MCF 10A (cell line): ENCODE measurements around the gene PPP2R3A. TPM values are rescaled to one million over a fixed set of nuclear protein-coding genes. Genes with fewer than 3 reads are reported as not detected.

ENCODE experiments used
- BruUV-seq: library from RNA; stranded (reverse); fragments of 400-500 nt; replicated peaks from 2 replicates; lab custom pipeline; 2021; lab: Mats Ljungman, UMichigan
- CTCF ChIA-PET: fragments of 300-600 bp; sonication (Branson Sonifier 250); formaldehyde crosslinking; extraction: SDS; loops from one replicate; lab custom pipeline; 2021; ENCODE audit warnings: antibody characterized with exemption, inconsistent platforms; lab: Yijun Ruan, JAX
- POLR2A ChIA-PET: fragments of 300-600, 350-650 bp; sonication (Branson Sonifier 250); formaldehyde crosslinking; extraction: SDS; loops from one replicate; lab custom pipeline; 2020; ENCODE audit warnings: antibody characterized with exemption, inconsistent platforms; lab: Yijun Ruan, JAX
- DNase-seq: peaks from one replicate; pipeline ENCODE4 v3.0.0-alpha.2; 2018; ENCODE audit not compliant: unreplicated experiment
- H3K27ac Mint-ChIP-seq: one replicate; pipeline ENCODE4 v1.8.0; 2022; ENCODE audit warnings: mild to moderate bottlenecking, low read depth, mixed read lengths; ENCODE audit not compliant: unreplicated experiment
- H3K27me3 Mint-ChIP-seq: one replicate; pipeline ENCODE4 v1.8.0; 2022; ENCODE audit warnings: mixed read lengths; ENCODE audit not compliant: insufficient read depth, unreplicated experiment
- H3K36me3 Mint-ChIP-seq: one replicate; pipeline ENCODE4 v1.8.0; 2022; ENCODE audit warnings: mild to moderate bottlenecking, moderate library complexity, mixed read lengths; ENCODE audit not compliant: insufficient read depth, unreplicated experiment
- H3K4me1 Mint-ChIP-seq: one replicate; pipeline ENCODE4 v1.8.0; 2022; ENCODE audit warnings: mixed read lengths; ENCODE audit not compliant: insufficient read depth, unreplicated experiment
- H3K4me3 Mint-ChIP-seq: one replicate; pipeline ENCODE4 v1.8.0; 2022; ENCODE audit warnings: mild to moderate bottlenecking, moderate library complexity, mixed read lengths; ENCODE audit not compliant: unreplicated experiment
- H3K9me3 Mint-ChIP-seq: one replicate; pipeline ENCODE4 v1.8.0; 2022; ENCODE audit warnings: mixed read lengths; ENCODE audit not compliant: unreplicated experiment
- intact Hi-C: fragments of 100-400 bp; cut with micrococcal nuclease; formaldehyde crosslinking; loops from 2 replicates; pipeline ENCODE4 v1.14.1; 2022
- total RNA-seq: library from RNA; stranded (reverse); gene quantifications from 2 replicates; pipeline ENCODE4 v1.2.3, GENCODE V29; 2022
- TF ChIP-seq, protein P1 (sequence below): fragments of 200-600 bp; IDR thresholded peaks from one replicate; pipeline ENCODE4 v1.8.0; 2022; ENCODE audit warnings: antibody characterized with exemption, mild to moderate bottlenecking; ENCODE audit not compliant: unreplicated experiment

The PPP2R3A gene
- total RNA-seq, 1 experiment from 2014 or later: 7.5 TPM

DNA sequence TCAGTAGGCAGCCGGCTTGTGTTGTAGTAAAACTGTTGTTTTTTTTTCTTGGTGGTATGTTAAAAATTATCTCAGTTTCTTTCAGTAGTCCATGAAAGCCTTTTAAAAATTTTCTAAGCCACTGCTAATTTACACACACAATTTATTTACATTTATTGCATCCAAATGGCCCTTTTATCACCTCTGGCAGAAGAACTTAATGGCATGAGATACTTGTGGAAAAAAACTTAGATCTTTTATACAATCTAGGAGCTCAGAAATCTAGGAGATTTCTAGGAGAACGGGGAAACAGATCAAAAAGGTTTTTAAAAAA is 1.4 kb downstream of the PPP2R3A start:
- BruUV-seq: no TSS peak
- CTCF ChIA-PET: interaction anchor here (0.7 to 1.8 kb wide), 10 partner anchors 10 to 1631 kb away, joined by 3 to 7 read pairs (median 4); no protein-coding TSS in a partner anchor

DNA sequence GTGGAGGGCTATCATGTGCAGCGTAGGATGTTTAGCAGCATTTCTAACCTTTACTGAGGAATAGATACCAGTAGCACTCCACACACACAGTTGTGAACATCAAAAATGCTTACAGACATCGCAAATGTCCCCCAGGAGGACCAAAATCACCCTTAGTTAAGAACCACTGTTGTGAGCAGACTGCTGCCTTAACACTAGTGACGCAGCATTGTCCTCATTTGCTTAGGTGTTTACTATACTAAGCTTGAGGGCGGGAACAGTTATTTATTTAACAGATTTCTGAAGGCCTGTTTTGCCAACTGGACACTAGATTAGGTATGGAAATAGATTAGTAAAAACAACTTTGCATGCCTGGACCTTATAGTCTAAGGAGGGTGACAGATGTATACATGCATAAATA is 2.3 kb downstream of the PPP2R3A start:
- TF ChIP-seq, protein P1, sequence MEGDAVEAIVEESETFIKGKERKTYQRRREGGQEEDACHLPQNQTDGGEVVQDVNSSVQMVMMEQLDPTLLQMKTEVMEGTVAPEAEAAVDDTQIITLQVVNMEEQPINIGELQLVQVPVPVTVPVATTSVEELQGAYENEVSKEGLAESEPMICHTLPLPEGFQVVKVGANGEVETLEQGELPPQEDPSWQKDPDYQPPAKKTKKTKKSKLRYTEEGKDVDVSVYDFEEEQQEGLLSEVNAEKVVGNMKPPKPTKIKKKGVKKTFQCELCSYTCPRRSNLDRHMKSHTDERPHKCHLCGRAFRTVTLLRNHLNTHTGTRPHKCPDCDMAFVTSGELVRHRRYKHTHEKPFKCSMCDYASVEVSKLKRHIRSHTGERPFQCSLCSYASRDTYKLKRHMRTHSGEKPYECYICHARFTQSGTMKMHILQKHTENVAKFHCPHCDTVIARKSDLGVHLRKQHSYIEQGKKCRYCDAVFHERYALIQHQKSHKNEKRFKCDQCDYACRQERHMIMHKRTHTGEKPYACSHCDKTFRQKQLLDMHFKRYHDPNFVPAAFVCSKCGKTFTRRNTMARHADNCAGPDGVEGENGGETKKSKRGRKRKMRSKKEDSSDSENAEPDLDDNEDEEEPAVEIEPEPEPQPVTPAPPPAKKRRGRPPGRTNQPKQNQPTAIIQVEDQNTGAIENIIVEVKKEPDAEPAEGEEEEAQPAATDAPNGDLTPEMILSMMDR: no peak

More for the DNA sequence above, 1.4 kb downstream of the PPP2R3A start:
- Mint-ChIP-seq H3K9me3 (peaks cover 6% of the 10 kb centered on the region), H3K4me3 (peak overlapping the region; percentile 77), H3K36me3 (no peaks in the 10 kb centered on the region), H3K4me1 (peaks cover 30% of the 10 kb centered on the region), H3K27ac (peak overlapping the region; percentile 87), H3K27me3 (no peaks in the 10 kb centered on the region)
- no peak for DNase-seq
- TF ChIP-seq, protein P1: no peak
- POLR2A ChIA-PET: interaction anchor here (0.5 to 4.5 kb wide), 7 partner anchors 9 to 90 kb away, joined by 3 to 32 read pairs (median 5); no protein-coding TSS in a partner anchor
- intact Hi-C loops: loop anchor here (1.0 kb wide), 2 partner anchors 16 to 75 kb away; no protein-coding TSS in a partner anchor

DNA sequence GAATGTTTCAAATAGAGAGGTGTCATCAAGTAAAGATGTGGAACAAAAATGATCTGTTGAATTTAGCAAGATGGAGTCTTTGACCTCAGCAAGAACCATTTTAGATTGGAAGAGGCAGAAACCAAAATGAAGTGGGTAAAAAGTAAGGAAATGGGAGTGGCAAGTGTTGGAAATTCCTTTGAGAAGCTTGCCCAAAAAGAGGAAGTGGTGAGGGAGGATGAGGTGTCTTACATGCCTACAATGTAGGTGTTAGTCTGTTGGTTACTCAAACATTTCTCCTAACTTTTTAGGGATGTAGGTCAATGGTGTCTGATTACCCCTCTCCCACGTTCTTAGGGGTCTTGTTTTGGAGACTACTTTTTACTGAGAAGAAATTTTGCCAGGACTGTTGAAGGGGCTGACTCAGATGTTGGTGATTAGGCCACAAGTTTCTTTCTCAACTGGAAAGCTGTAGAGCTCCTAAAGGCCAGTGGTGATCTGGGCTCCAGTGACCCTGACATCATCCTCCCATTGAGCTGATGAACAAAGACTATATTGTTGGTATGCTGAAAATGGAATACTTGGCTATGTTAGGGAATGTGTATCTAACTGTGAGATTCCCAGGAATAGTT is 5.1 kb downstream of the PPP2R3A start:
- DNase-seq: peak; percentile 14
- no peaks in the 10 kb centered on the region for H3K36me3 Mint-ChIP-seq
- CTCF ChIA-PET: interaction anchor here (0.6 to 1.1 kb wide), 4 partner anchors 10 to 1484 kb away, joined by 3 to 6 read pairs (median 4); no protein-coding TSS in a partner anchor
- peaks cover 30% of the 10 kb centered on the region for H3K4me1 Mint-ChIP-seq
- TF ChIP-seq, protein P1: no peak
- no TSS peak for BruUV-seq
- intact Hi-C loops: no loop called here
- H3K9me3 Mint-ChIP-seq: no peaks in the 10 kb centered on the region
- H3K27ac Mint-ChIP-seq: no peak overlapping the region
- no peaks in the 10 kb centered on the region for H3K27me3 Mint-ChIP-seq
- H3K4me3 Mint-ChIP-seq: no peak overlapping the region
- POLR2A ChIA-PET: interaction anchor here (0.6 to 2.6 kb wide), 2 partner anchors 41 to 1638 kb away, joined by 3 to 8 read pairs; no protein-coding TSS in a partner anchor

More for the DNA sequence above, 2.3 kb downstream of the PPP2R3A start:
- intact Hi-C loops: loop anchor here (1.0 kb wide), 1 partner anchor 15 kb away; no protein-coding TSS in a partner anchor
- Mint-ChIP-seq H3K36me3 (no peaks in the 10 kb centered on the region), H3K4me1 (peaks cover 30% of the 10 kb centered on the region), H3K27me3 (no peaks in the 10 kb centered on the region), H3K9me3 (no peaks in the 10 kb centered on the region), H3K4me3 (peak overlapping the region; percentile 77), H3K27ac (peak overlapping the region; percentile 87)
- CTCF ChIA-PET: interaction anchor here (0.6 to 1.8 kb wide), 8 partner anchors 10 to 60 kb away, joined by 3 to 7 read pairs (median 3); no protein-coding TSS in a partner anchor
- no peak for DNase-seq
- no TSS peak for BruUV-seq
- POLR2A ChIA-PET: interaction anchor here (0.9 to 4.5 kb wide), 5 partner anchors 25 to 61 kb away, joined by 4 to 32 read pairs (median 5); no protein-coding TSS in a partner anchor

DNA sequence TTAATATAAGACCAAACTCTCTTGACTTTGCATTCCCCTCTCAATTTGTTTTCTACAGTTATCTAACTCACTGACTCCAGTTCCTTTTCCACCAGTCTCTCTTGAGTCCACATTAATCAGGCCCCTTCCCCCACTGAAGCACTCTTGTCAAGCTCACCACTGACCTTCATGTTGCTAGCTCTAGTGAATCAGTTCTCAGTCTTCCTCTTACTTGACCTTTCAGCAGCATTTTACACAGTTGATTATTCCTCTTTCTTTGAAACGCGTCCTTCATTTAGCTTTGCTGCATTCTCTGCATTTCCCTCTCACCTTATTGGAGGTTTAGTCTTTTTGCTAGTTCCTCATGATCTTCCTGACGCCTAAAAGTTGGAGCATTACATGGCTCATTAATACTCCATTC is 8.3 kb downstream of the PPP2R3A start:
- ChIA-PET CTCF (interaction anchor here (1.0 to 1.5 kb wide), 2 partner anchors 55 to 68 kb away, joined by 3 to 7 read pairs; no protein-coding TSS in a partner anchor), POLR2A (interaction anchor here (0.5 to 1.2 kb wide), 3 partner anchors 8 to 51 kb away, joined by 3 read pairs; no protein-coding TSS in a partner anchor)
- no TSS peak for BruUV-seq

More for the DNA sequence above, 8.3 kb downstream of the PPP2R3A start:
- Mint-ChIP-seq H3K27ac (no peak overlapping the region), H3K27me3 (no peaks in the 10 kb centered on the region), H3K9me3 (no peaks in the 10 kb centered on the region), H3K4me3 (no peak overlapping the region), H3K4me1 (peaks cover 10% of the 10 kb centered on the region), H3K36me3 (no peaks in the 10 kb centered on the region)
- TF ChIP-seq, protein P1: no peak
- intact Hi-C loops: no loop called here
- DNase-seq: no peak
